ENCODE measurements around the gene NOTCH2. TPM values are rescaled to one million over a fixed set of nuclear protein-coding genes. Genes with fewer than 3 reads are reported as not detected.
"Not testable (repeated sequence)": the region's sequence is repeated elsewhere in the genome, so short reads cannot be mapped to it uniquely, and the experiment has no call there.

The NOTCH2 gene
- total and polyA plus RNA-seq, 8 donors, result 0.92 to 191 (median 30.4) TPM

DNA sequence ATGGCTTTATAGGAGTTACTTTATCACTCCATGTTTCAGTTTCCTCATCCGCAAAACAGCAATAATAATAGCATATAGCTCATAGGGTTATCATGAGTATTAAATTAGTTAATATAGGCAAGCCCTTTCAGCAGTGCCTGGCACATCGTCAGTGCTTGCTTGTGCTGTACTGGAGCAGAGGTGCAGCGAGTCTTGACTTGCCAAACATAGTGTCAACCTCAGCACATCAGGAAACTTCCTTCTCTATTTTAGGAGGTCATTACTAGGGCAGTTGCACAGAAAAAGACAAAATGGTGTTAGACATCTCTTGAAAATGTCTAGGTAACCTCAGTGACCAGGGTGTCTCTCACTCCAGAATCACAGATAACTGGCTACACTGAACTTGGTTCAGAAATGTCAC lies 34.3 kb upstream of the NOTCH2 start:
- H3K36me3 ChIP-seq; H3K9me3 ChIP-seq; H3K4me3 ChIP-seq; H3K4me1 ChIP-seq; intact Hi-C loops (cut with DNase I; ENCODE audit: low total_unique reads); H3K27me3 ChIP-seq; H3K27ac ChIP-seq; DNase-seq: not testable (repeated sequence)
- WGBS, 5 donors, result no CpG with 5 or more reads among the region's 3 CpGs

DNA sequence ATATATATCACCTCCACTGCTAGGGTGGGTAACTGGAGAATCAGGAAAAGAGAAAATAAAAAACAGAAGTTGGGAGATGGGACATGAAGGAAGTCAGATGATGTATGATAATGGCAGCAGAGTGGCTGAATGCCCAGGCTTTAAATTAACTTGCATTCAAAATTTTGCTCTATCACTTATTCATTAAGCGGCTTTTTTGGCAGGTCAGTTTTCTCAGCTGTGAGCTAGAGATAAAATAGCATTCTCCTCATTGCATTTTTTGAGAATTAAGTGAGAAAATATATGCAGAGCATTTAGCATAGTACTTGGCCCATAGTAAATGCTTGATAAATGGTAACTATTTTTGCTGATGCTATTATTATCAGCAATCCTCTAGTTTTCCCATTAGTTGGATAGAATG lies 32.1 kb upstream of the NOTCH2 start:
- H3K9me3 ChIP-seq; intact Hi-C loops (cut with DNase I; ENCODE audit: low total_unique reads); H3K36me3 ChIP-seq; H3K4me3 ChIP-seq; H3K4me1 ChIP-seq; H3K27me3 ChIP-seq; H3K27ac ChIP-seq: not testable (repeated sequence)
- WGBS, 5 donors, result 85 to 91% (median 89%) methylated on average over 1 of the region's 1 CpG; no CpG with 5 or more reads in 1 of the 5 donors
- peak in 1 of 2 donors; percentile 13 for DNase-seq

DNA sequence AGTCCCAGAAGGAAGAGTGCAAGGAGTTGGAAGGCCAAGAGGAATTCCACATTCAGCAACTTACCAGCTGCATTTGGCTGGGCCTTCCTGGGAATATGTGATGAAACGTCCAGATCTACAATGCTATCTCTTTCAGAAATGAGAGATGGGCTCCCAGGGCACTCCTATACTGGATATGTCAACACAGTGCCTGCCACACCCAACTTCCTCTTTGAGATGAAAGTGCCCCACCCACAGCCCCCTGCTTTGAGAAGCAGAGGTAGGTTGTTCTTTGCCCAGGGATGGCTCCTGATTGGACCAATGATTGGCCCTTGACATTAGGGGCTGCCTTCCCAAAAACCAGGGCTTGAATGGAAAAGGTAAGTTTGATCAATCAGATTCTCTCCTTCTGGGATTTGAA lies 31.1 kb upstream of the NOTCH2 start:
- H3K9me3 ChIP-seq; H3K36me3 ChIP-seq; H3K4me3 ChIP-seq; H3K27ac ChIP-seq; DNase-seq; intact Hi-C loops (cut with DNase I; ENCODE audit: low total_unique reads); H3K4me1 ChIP-seq; H3K27me3 ChIP-seq: not testable (repeated sequence)
- WGBS, 5 donors, result 7 to 25% (median 23%) methylated on average over 1 of the region's 1 CpG; no CpG with 5 or more reads in 2 of the 5 donors

DNA sequence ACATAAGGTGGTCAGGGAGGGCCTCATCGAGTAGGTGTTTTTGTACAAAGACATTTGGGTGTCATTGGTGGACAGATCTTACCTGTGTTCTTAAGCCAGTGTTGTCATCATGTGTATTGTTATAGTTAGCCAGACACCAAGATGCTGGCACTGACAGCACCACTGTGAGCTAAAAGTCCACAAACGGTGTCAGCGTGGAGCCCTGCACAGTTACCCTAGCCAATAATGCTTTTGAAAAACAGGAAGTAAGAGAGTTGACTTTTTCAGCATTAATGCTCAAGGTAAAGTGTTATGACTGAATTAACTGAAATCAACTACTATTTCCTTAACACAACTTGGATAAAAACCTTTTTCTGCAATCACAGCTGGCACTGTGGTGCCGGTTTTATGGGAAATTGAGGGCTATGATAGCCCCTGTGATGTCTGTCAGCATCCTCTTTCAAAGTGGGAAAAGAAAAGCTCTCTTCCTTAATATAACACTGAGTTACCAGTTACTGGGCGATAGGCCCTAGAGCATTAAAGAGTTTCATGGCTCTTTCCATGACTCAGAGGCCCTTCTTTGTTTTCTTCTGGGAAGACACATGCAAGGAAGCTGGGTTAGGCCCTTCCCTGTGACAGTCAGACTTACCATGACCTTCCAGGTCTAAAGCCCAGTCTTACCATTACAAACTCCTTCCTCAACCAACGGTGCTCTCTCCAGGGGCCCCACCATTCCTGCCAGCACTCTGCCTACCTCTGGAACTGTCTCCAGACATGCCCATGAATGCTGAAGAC lies 29.7 kb upstream of the NOTCH2 start:
- H3K9me3 ChIP-seq; intact Hi-C loops (cut with DNase I; ENCODE audit: low total_unique reads); DNase-seq; H3K27ac ChIP-seq; H3K36me3 ChIP-seq; H3K4me1 ChIP-seq; H3K4me3 ChIP-seq; H3K27me3 ChIP-seq: not testable (repeated sequence)
- 82 to 100% (median 92%) methylated on average over 1 of the region's 6 CpGs; no CpG with 5 or more reads in 1 of the 5 donors for WGBS, 5 donors

DNA sequence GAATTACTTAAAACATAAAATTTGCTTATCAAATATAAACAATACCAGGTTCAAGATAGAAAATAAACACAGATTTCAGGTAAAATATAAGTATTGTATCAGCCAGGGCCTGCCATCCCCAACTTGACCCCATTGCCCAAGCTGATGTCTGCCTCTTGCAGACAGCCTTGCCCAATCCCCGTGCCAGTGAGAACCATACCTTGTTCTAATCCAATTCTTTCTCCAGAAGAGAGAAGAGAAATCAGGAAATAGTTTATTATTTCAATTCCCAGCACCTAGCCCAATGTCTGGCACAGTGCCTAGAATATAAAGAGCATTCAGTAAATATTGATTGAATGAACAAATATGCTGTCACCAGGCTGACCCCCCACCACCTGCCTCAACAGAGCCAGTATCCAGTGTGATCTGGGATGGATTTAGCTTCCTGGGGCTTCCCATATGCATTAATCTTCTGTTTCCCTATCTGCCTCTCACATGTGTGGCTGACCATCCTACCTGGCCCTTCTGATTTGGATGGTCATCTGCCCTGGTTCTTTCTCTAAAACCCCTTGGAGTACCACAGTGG lies 27.6 kb upstream of the NOTCH2 start:
- H3K9me3 ChIP-seq; DNase-seq; H3K27ac ChIP-seq; H3K36me3 ChIP-seq; H3K4me1 ChIP-seq; intact Hi-C loops (cut with DNase I; ENCODE audit: low total_unique reads); H3K4me3 ChIP-seq; H3K27me3 ChIP-seq: not testable (repeated sequence)
- 17 to 81% (median 39%) methylated on average over 1 of the region's 1 CpG for WGBS, 5 donors

DNA sequence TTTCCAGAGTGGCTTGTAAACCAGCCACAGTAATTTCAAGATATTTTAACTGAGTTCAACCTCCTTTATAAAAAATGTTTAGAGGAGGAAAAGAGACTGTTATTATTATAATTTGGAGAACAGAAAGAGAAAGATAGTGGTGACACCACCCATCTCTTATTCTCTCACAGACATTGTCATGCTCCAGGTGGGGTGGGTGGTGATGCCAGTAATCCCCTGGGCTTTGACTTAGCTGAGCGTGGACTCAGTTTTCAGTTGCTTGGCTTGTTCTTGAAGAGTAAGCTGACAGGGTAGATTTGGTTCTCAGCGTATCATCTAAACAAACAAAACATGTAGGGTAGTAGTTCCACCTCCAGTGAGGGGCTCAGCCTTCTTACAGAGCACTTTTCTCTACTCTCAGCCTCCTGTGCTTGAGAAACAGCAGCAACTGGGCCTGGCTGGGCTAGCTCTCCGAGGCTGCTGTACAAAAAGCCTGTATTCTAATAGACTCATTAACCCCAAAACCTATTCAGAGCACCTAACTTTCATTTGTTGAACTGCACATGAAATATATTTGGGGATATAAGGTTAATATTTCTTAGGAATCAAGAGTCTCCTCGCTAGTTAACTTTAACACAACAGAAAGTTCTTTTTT lies 24.2 kb upstream of the NOTCH2 start:
- intact Hi-C loops (cut with DNase I; ENCODE audit: low total_unique reads); H3K27me3 ChIP-seq; H3K27ac ChIP-seq; DNase-seq; H3K9me3 ChIP-seq; H3K4me1 ChIP-seq; H3K4me3 ChIP-seq; H3K36me3 ChIP-seq: not testable (repeated sequence)
- WGBS, 5 donors, result 83 to 90% (median 88%) methylated on average over 2 of the region's 4 CpGs

DNA sequence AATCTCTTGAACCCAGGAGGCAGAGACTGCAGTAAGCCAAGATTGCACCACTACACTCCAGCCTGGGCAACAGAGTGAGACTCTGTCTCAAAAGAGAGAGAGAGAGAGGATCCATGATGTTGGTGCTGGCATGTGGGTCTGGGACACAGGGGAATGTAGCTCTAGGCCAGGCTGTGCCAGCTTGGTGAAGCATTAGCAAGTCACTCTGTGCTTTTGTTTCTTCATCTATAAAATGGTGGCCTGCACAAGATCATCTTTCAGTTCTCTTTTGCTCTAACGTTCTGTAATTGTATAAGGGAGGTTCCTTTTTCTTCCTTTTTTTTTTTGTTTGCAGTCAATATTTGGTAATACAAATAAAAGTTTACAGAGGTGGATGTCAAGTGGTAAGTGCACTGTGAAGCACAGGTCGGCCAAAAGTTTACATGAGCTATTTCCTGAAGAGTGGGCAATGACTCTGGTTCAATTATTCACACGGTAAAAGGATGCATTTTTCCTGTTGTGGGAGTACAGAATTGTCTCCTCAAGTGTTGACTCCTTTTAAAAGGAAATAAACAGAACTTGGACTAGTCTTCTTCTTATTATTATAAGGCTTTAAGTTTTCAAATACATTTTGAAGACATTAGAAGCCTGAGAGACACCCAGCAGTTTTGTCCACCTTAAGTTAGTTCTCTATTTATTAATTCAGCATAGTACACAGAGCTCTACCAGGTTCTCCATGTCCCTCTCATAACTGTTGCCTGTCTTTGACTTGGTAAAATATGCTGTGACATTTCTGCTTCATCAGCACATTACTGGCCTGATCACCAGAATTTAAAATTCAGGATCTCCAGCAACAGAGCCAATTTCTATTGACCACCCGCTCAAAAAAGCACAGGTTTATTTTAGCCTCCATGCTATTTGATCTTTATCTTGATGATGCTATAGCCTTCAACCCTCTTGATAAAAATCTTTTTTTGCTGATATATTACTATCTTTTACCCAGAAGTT lies 23.1 kb upstream of the NOTCH2 start:
- H3K27me3 ChIP-seq; H3K4me3 ChIP-seq; H3K9me3 ChIP-seq; H3K27ac ChIP-seq; intact Hi-C loops (cut with DNase I; ENCODE audit: low total_unique reads); DNase-seq; H3K36me3 ChIP-seq; H3K4me1 ChIP-seq: not testable (repeated sequence)
- WGBS, 5 donors, result 45 to 63% (median 55%) methylated on average over 3 to 4 of the region's 4 CpGs

DNA sequence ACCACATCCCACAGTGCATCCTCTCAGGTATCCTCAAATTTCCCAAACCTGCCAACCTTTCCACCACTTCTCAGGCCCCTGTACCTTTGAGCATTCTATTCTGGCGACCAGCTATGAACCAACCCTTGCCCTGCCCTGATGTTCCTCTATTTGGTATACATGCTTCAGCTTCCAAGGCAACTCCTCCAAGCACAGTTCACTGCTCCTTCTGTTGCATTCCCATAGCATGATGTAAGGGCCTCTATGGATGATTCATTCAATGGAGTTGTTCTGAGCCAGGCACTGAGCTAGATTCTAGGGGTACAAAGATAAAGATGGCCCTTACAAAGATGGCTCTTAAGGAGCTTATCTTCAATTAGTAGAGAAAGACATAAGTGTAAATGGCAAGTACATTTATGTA lies 21.4 kb upstream of the NOTCH2 start:
- H3K4me3 ChIP-seq; H3K36me3 ChIP-seq; DNase-seq; intact Hi-C loops (cut with DNase I; ENCODE audit: low total_unique reads); H3K27me3 ChIP-seq; H3K4me1 ChIP-seq; H3K9me3 ChIP-seq; H3K27ac ChIP-seq: not testable (repeated sequence)
- whole genome bisulfite sequencing, 5 donors, result no CpG with 5 or more reads among the region's 1 CpG

DNA sequence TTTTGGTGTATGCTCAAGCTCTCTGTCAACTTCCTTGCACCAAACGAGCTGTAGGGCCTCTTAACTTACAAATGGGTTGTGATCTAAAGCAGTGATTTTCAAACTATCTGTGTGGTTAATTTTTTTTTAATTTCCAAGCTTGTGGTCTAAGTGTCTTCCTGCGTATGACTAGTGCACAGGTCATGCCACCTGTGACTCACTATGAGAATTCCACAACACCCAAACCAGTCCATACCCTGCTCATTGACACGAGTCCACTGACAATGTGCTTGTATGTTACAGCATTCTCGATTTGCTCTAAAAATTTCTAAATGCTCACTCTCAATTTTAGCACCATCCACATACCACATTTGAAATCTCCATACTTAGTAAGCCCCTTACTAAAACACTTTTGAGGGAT lies 18.5 kb upstream of the NOTCH2 start:
- intact Hi-C loops (cut with DNase I; ENCODE audit: low total_unique reads); H3K27me3 ChIP-seq; H3K36me3 ChIP-seq; H3K27ac ChIP-seq; H3K4me3 ChIP-seq; H3K4me1 ChIP-seq; H3K9me3 ChIP-seq: not testable (repeated sequence)
- DNase-seq, result peak in 1 of 2 donors; percentile 0
- WGBS, 5 donors, result 72 to 86% (median 79%) methylated on average over 3 of the region's 4 CpGs

DNA sequence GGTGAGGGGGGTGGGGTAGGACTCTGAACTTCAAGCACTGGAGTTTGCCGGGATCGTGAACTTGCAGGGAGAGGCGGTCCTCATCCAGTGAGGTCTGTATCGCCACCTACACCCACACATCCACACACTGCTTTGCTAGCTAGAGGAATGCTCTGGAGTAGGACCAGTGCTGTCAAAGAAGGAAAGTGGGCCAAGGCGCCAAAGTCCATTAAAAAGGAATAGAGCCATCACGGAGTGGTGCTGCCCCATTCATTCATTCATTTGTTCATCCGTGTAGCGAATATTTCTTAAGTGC lies 405 bp upstream of the NOTCH2 start:
- no CpG with 5 or more reads among the region's 8 CpGs for WGBS, 5 donors
- intact Hi-C loops (cut with DNase I; ENCODE audit: low total_unique reads); H3K27ac ChIP-seq; H3K9me3 ChIP-seq; H3K4me1 ChIP-seq; DNase-seq; H3K36me3 ChIP-seq; H3K27me3 ChIP-seq; H3K4me3 ChIP-seq: not testable (repeated sequence)

DNA sequence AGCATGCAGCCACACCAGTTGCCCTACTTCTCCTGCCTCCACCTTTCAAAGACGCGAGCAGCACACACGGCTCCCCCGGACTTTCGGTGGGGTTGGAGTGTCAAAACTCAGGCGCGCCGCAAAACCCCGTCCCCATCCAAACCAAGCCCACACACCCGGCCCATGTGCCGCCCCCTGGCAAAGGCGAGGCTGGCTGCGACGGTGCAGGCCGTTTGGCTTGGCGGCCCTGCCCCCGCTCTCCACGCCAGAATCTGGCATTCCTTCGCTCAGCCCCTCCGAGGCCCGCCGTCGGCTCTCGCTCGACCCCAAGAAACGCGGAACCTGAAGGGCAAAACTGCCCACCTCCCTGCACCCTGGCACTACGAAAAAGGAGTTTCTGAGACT lies 787 bp downstream of the NOTCH2 start:
- H3K27ac ChIP-seq, result peak overlapping the region; percentile 72 to 89 (median 86)
- not testable (repeated sequence) for H3K27me3 ChIP-seq

More for the DNA sequence above, 787 bp downstream of the NOTCH2 start:
- intact Hi-C loops (cut with DNase I; ENCODE audit: low total_unique reads); H3K4me1 ChIP-seq; H3K36me3 ChIP-seq; H3K9me3 ChIP-seq: not testable (repeated sequence)
- H3K4me3 ChIP-seq, result peak overlapping the region; percentile 61 to 78 (median 71)
- WGBS, 5 donors, result 0 to 2% (median 1%) methylated on average over 9 to 17 of the region's 28 CpGs; no CpG with 5 or more reads in 1 of the 5 donors
- peak in 1 of 2 donors; percentile 27 for DNase-seq
